ENCODE data around the gene TLR10. TPM values are rescaled to one million over a fixed set of nuclear protein-coding genes. Genes with fewer than 3 reads are reported as not detected.

The TLR10 gene
- total RNA-seq, 1 donor from 2014 or later, result not detected

GRCh38 chr4:38803833-38804653 lies 21.3 kb upstream of the TLR10 start:
- DNase-seq (ENCODE audit: low read depth), result no peak
- no peak overlapping the region for H3K4me3 ChIP-seq (ENCODE audit: low read depth, low read length)
- TF ChIP-seq CTCF (IDR thresholded peaks at IDR 0.05; ENCODE audit: insufficient read depth, low read length, poor library complexity, severe bottlenecking), result no peak
- no peaks in the 10 kb centered on the region for H3K36me3 ChIP-seq (ENCODE audit: control insufficient read depth, insufficient read depth, low read length)
- H3K27me3 ChIP-seq (ENCODE audit: control insufficient read depth, insufficient read depth, low read length), result no peaks in the 10 kb centered on the region

DNA sequence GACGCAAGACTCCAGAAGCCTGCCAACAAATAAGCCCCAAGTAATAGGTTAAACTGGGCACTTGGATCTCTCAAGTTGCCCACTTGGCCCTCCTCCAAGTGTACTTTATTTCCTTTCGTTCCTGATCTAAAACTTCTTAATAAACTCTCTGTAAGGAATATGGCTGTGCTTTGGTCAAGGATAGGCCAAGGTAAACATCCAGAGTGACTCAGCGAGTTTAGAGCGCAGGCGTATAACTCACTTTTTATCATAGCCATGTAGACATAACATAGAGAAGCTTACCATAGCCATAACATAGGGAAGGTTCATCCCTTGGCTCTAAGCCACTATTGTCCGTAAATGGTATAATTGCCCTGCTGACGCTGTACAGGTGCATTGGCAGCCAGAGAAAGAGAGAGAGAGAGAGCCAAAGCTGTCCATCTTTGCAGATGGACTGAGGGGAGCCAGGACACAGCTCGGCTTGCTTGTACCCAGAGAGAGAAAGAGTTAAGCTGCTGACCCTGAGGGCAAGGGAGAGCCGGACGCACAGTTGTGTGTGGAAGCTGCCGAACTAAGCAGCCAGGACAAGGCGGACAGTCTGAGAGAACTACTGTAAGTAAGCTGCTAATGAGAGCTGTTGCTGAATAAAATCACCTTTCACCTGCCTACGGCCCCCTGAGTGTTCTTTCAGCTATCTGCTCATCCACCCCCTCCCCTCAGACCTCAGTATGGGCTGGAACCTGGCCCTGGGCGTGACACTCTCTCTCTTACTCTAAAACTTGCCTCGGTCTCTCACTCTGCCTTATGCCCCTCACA lies 20.0 kb upstream of the TLR10 start:
- no peak overlapping the region for H3K4me3 ChIP-seq (ENCODE audit: low read depth, low read length)
- TF ChIP-seq CTCF (IDR thresholded peaks at IDR 0.05; ENCODE audit: insufficient read depth, low read length, poor library complexity, severe bottlenecking), result no peak
- H3K36me3 ChIP-seq (ENCODE audit: control insufficient read depth, insufficient read depth, low read length), result no peaks in the 10 kb centered on the region
- no peak for DNase-seq (ENCODE audit: low read depth)
- no peaks in the 10 kb centered on the region for H3K27me3 ChIP-seq (ENCODE audit: control insufficient read depth, insufficient read depth, low read length)

- no peak for DNase-seq (ENCODE audit: low read depth)
- TF ChIP-seq CTCF (IDR thresholded peaks at IDR 0.05; ENCODE audit: insufficient read depth, low read length, poor library complexity, severe bottlenecking), result no peak
- Histone ChIP-seq H3K4me3 (ENCODE audit: low read depth, low read length) (no peak overlapping the region), H3K27me3 (ENCODE audit: control insufficient read depth, insufficient read depth, low read length) (no peaks in the 10 kb centered on the region), H3K36me3 (ENCODE audit: control insufficient read depth, insufficient read depth, low read length) (no peaks in the 10 kb centered on the region)
Observed at GRCh38 chr4:38800961-38801450, 18.2 kb upstream of the TLR10 start.

DNA sequence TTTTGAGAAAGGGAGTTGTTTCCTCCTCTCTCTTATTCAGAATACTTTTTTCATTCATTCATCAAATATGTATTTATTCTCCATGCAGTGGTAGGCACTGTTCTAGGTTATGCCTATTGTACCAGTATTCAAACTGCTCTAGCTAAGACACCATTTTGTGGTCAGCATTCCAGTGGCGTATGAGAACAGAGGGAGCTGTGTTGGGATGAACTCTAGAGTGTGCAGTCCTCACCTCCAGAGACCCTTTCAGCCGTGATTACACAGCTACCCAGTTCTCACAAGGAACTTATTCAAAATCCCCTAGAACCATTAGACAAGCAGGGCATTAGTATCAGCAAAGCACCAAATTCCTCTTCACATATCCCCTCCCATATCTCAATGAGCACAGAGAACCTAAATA lies 17.6 kb upstream of the TLR10 start:
- no peaks in the 10 kb centered on the region for H3K36me3 ChIP-seq (ENCODE audit: control insufficient read depth, insufficient read depth, low read length)
- H3K27me3 ChIP-seq (ENCODE audit: control insufficient read depth, insufficient read depth, low read length), result no peaks in the 10 kb centered on the region
- no peak for TF ChIP-seq CTCF (IDR thresholded peaks at IDR 0.05; ENCODE audit: insufficient read depth, low read length, poor library complexity, severe bottlenecking)
- H3K4me3 ChIP-seq (ENCODE audit: low read depth, low read length), result no peak overlapping the region
- DNase-seq (ENCODE audit: low read depth), result no peak

DNA sequence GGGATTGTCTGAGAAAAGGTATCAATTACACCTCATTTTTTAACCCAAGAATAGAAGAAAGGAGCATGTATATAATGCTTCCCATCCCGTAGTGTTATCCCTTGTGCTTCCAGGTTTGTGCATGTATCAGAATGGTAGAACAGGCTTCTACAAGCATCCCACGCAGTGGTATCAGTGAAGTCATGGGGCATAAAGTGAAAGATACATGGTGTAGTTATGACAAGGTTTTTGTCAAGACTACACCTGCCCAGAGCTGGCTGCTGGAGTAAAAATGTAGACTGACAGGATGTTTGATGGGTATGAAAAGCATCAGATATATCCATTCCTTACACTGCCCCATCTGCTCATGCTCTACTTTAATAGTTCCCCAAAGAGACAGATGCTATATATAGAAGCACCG lies 12.3 kb upstream of the TLR10 start:
- Histone ChIP-seq H3K4me3 (ENCODE audit: low read depth, low read length) (no peak overlapping the region), H3K36me3 (ENCODE audit: control insufficient read depth, insufficient read depth, low read length) (no peaks in the 10 kb centered on the region), H3K27me3 (ENCODE audit: control insufficient read depth, insufficient read depth, low read length) (no peaks in the 10 kb centered on the region)
- no peak for DNase-seq (ENCODE audit: low read depth)
- TF ChIP-seq CTCF (IDR thresholded peaks at IDR 0.05; ENCODE audit: insufficient read depth, low read length, poor library complexity, severe bottlenecking), result no peak

All from kidney epithelial cell (primary cell).